ENCODE data around the gene USE1. TPM values are rescaled to one million over a fixed set of nuclear protein-coding genes. Genes with fewer than 3 reads are reported as not detected.

The USE1 gene
- total and polyA plus RNA-seq, 4 donors: 22.0 to 60.1 (median 34.8) TPM

- H3K27me3 ChIP-seq (ENCODE audit: control insufficient read depth in 3 of 3, insufficient read depth in 3 of 3, low read length in 2 of 3): no peaks in the 10 kb centered on the region
- no peak overlapping the region for H3K4me3 ChIP-seq
- no peaks in the 10 kb centered on the region for H3K9me3 ChIP-seq (ENCODE audit: control insufficient read depth in 4 of 4, insufficient read depth in 3 of 4, low read length in 3 of 4)
- H3K27ac ChIP-seq (ENCODE audit: low read depth in 1 of 2, low read length in 1 of 2): no peak overlapping the region
- no peak for TF ChIP-seq CTCF (IDR thresholded peaks at IDR 0.05; ENCODE audit: control extremely low read depth, extremely low read depth)
- DNase-seq: no peak
- H3K4me1 ChIP-seq (ENCODE audit: control insufficient read depth in 5 of 5, insufficient read depth in 5 of 5, low read length in 5 of 5): no peaks in the 10 kb centered on the region
- no peak for ATAC-seq (ENCODE audit: insufficient read depth, low FRiP score)
- WGBS, 2 donors: 96 to 97% methylated on average over 16 of the region's 16 CpGs
- peaks cover 9 to 66% (median 27%) of the 10 kb centered on the region in 4 donors for H3K36me3 ChIP-seq (ENCODE audit: control insufficient read depth in 4 of 4, insufficient read depth in 4 of 4, low read length in 4 of 4)
- H3K9ac ChIP-seq (ENCODE audit: insufficient read depth in 1 of 2, low read length in 2 of 2): no peak overlapping the region
Observed at GRCh38 chr19:17194608-17195007, 20.5 kb upstream of the USE1 start.

- WGBS, 2 donors: 98% methylated on average over 21 to 23 of the region's 23 CpGs
- H3K27ac ChIP-seq (ENCODE audit: low read depth in 1 of 2, low read length in 1 of 2): no peak overlapping the region
- H3K4me3 ChIP-seq: no peak overlapping the region
- peaks cover 9 to 64% (median 28%) of the 10 kb centered on the region in 4 donors for H3K36me3 ChIP-seq (ENCODE audit: control insufficient read depth in 4 of 4, insufficient read depth in 4 of 4, low read length in 4 of 4)
- no peak overlapping the region for H3K9ac ChIP-seq (ENCODE audit: insufficient read depth in 1 of 2, low read length in 2 of 2)
- H3K4me1 ChIP-seq (ENCODE audit: control insufficient read depth in 5 of 5, insufficient read depth in 5 of 5, low read length in 5 of 5): no peaks in the 10 kb centered on the region
- no peaks in the 10 kb centered on the region for H3K27me3 ChIP-seq (ENCODE audit: control insufficient read depth in 3 of 3, insufficient read depth in 3 of 3, low read length in 2 of 3)
- DNase-seq: no peak
- no peak for ATAC-seq (ENCODE audit: insufficient read depth, low FRiP score)
- H3K9me3 ChIP-seq (ENCODE audit: control insufficient read depth in 4 of 4, insufficient read depth in 3 of 4, low read length in 3 of 4): no peaks in the 10 kb centered on the region
- TF ChIP-seq CTCF (IDR thresholded peaks at IDR 0.05; ENCODE audit: control extremely low read depth, extremely low read depth): no peak
Observed at GRCh38 chr19:17195106-17195505, 20.1 kb upstream of the USE1 start.

- H3K9ac ChIP-seq (ENCODE audit: insufficient read depth in 1 of 2, low read length in 2 of 2): no peak overlapping the region
- no peaks in the 10 kb centered on the region for H3K4me1 ChIP-seq (ENCODE audit: control insufficient read depth in 5 of 5, insufficient read depth in 5 of 5, low read length in 5 of 5)
- no peak overlapping the region for H3K4me3 ChIP-seq
- H3K36me3 ChIP-seq (ENCODE audit: control insufficient read depth in 4 of 4, insufficient read depth in 4 of 4, low read length in 4 of 4): peaks cover 9 to 65% (median 32%) of the 10 kb centered on the region in 4 donors
- WGBS, 2 donors: 97 to 99% methylated on average over 7 of the region's 7 CpGs
- no peak for DNase-seq
- H3K27ac ChIP-seq (ENCODE audit: low read depth in 1 of 2, low read length in 1 of 2): no peak overlapping the region
- no peak for TF ChIP-seq CTCF (IDR thresholded peaks at IDR 0.05; ENCODE audit: control extremely low read depth, extremely low read depth)
- no peaks in the 10 kb centered on the region for H3K9me3 ChIP-seq (ENCODE audit: control insufficient read depth in 4 of 4, insufficient read depth in 3 of 4, low read length in 3 of 4)
- no peak for ATAC-seq (ENCODE audit: insufficient read depth, low FRiP score)
- no peaks in the 10 kb centered on the region for H3K27me3 ChIP-seq (ENCODE audit: control insufficient read depth in 3 of 3, insufficient read depth in 3 of 3, low read length in 2 of 3)
Observed at GRCh38 chr19:17196610-17197009, 18.5 kb upstream of the USE1 start.

- 93 to 94% methylated on average over 16 of the region's 16 CpGs for WGBS, 2 donors
- Histone ChIP-seq H3K9ac (ENCODE audit: insufficient read depth in 1 of 2, low read length in 2 of 2) (no peak overlapping the region), H3K9me3 (ENCODE audit: control insufficient read depth in 4 of 4, insufficient read depth in 3 of 4, low read length in 3 of 4) (no peaks in the 10 kb centered on the region), H3K27ac (ENCODE audit: low read depth in 1 of 2, low read length in 1 of 2) (no peak overlapping the region), H3K36me3 (ENCODE audit: control insufficient read depth in 4 of 4, insufficient read depth in 4 of 4, low read length in 4 of 4) (peaks cover 16 to 68% (median 36%) of the 10 kb centered on the region in 4 donors), H3K4me3 (no peak overlapping the region), H3K27me3 (ENCODE audit: control insufficient read depth in 3 of 3, insufficient read depth in 3 of 3, low read length in 2 of 3) (no peaks in the 10 kb centered on the region), H3K4me1 (ENCODE audit: control insufficient read depth in 5 of 5, insufficient read depth in 5 of 5, low read length in 5 of 5) (no peaks in the 10 kb centered on the region)
- no peak for TF ChIP-seq CTCF (IDR thresholded peaks at IDR 0.05; ENCODE audit: control extremely low read depth, extremely low read depth)
- DNase-seq: no peak
- ATAC-seq (ENCODE audit: insufficient read depth, low FRiP score): no peak
Observed at GRCh38 chr19:17197666-17198065, 17.5 kb upstream of the USE1 start.
